Esophagus muscularis mucosa (tissue), 3 donors: ENCODE results near the gene ATP4B.

Source experiments
- EP300 ChIP-seq: sonication (generic); formaldehyde crosslinking; IDR thresholded peaks from one replicate; pipeline ENCODE4 v1.6.1; 2017; ENCODE audit warnings: antibody characterized with exemption
- TF ChIP-seq, protein P1 (sequence below), 3 experiments: fragments of 200-600 bp in 2 of 3; fragments of 450-650 bp in 1 of 3; sonication (generic) in 2 of 3; IDR thresholded peaks; one replicate each; pipeline ENCODE4 v1.5.1; 2017 to 2019; ENCODE audit warnings: antibody characterized with exemption in 3 of 3, mild to moderate bottlenecking in 2 of 3, moderate library complexity in 1 of 3

- TF ChIP-seq EP300, result no peak
- TF ChIP-seq, protein P1, sequence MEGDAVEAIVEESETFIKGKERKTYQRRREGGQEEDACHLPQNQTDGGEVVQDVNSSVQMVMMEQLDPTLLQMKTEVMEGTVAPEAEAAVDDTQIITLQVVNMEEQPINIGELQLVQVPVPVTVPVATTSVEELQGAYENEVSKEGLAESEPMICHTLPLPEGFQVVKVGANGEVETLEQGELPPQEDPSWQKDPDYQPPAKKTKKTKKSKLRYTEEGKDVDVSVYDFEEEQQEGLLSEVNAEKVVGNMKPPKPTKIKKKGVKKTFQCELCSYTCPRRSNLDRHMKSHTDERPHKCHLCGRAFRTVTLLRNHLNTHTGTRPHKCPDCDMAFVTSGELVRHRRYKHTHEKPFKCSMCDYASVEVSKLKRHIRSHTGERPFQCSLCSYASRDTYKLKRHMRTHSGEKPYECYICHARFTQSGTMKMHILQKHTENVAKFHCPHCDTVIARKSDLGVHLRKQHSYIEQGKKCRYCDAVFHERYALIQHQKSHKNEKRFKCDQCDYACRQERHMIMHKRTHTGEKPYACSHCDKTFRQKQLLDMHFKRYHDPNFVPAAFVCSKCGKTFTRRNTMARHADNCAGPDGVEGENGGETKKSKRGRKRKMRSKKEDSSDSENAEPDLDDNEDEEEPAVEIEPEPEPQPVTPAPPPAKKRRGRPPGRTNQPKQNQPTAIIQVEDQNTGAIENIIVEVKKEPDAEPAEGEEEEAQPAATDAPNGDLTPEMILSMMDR (IDR thresholded peaks at IDR 0.05), result no peak
These were observed 48.4 kb downstream of the ATP4B start for GRCh38 chr13:113609616-113610015.
